Mammary microvascular endothelial cell (primary cell): Measurements from ENCODE around the gene ADGRL3. TPM values are rescaled to one million over a fixed set of nuclear protein-coding genes. Genes with fewer than 3 reads are reported as not detected.

Experiments used
- total RNA-seq: library from RNA; depleted of rRNA; stranded (reverse); fragments of >200 nt; gene quantifications from 2 replicates; pipeline ENCODE4 v1.2.3, GENCODE V29; 2015

Gene ADGRL3
- not detected in 2 replicates for total RNA-seq

DNA sequence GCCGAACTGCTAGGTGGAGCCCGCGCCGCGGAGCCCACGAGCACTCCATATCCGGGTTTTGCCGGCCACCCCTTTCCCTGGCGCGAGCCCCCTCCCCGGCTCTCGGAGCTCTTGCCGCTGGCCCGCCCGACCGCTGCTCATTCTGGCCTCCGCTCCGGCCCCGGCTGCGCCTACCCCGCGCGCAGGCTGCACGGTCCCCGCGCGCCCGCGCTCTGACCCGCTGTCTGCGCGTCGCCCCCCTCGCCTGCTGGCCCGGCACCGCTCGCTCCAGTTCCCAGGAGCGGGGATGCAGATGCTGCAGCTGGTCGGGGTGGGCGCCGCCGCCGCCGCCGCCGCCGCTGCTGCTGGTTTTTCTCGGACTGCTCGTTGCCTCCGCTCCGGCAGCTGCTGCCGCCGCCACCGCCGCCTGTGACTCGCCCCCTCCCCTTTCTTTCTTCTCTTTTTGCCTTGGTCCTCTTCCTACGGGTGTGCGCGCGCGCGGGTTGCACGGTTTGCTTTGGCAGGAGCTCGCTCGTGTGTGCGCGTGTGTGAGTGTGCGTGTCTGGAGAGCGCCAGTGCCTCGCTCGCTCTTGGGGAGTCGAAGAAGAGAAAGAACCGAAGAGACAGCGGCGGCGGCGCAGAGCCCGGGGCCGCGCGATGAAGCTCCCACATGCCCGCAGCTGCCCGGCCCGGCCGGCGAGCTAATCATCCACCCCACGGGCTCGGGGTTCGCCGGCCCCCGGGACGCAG lies at the start of gene ADGRL3:
TSS of gene ADGRL3 (plus strand) at position 140 of the 729 bp plus-strand sequence.

